Panc1 (cell line): ENCODE data around the gene GOLGA3. TPM values are rescaled to one million over a fixed set of nuclear protein-coding genes. Genes with fewer than 3 reads are reported as not detected.

Experiments
- ATAC-seq: fragments of 200-7000 bp; cut with Tn5 transposase; 2 replicates; pipeline ENCODE4 v1.9.1; 2020; ENCODE audit warnings: mild to moderate bottlenecking, moderate library complexity
- BruUV-seq: library from RNA; stranded (reverse); fragments of 400-500 nt; replicated peaks from 2 replicates; lab custom pipeline; 2021; lab: Mats Ljungman, UMichigan
- CTCF ChIA-PET: fragments of 300-600 bp; sonication (Branson Sonifier 250); formaldehyde crosslinking; loops from one replicate; lab custom pipeline; 2022; ENCODE audit warnings: antibody characterized with exemption; lab: Charles Lee
- POLR2A ChIA-PET: fragments of 300-600 bp; sonication (Branson Sonifier 250); formaldehyde crosslinking; loops from one replicate; lab custom pipeline; 2022; ENCODE audit warnings: antibody characterized with exemption; lab: Charles Lee
- DNase-seq: peaks from one replicate; pipeline ENCODE4 v3.0.0-alpha.2; 2010; ENCODE audit warnings: low read depth, low spot score
- H3K27ac ChIP-seq: 2 replicates; pipeline ENCODE4 v1.5.1; 2011; ENCODE audit warnings: mild to moderate bottlenecking, low read length, inconsistent platforms
- H3K27me3 ChIP-seq: fragments of 200-500 bp; sonication (Bioruptor generic); 2 replicates; pipeline ENCODE4 v1.6.0; 2014; ENCODE audit warnings: low read length, inconsistent platforms; ENCODE audit not compliant: control insufficient read depth, insufficient read depth
- H3K36me3 ChIP-seq: fragments of 200-500 bp; sonication (Bioruptor generic); 2 replicates; pipeline ENCODE4 v1.5.1; 2014; ENCODE audit warnings: inconsistent platforms, mild to moderate bottlenecking, low read length, moderate library complexity; ENCODE audit not compliant: control insufficient read depth, insufficient read depth
- H3K4me1 ChIP-seq: 2 replicates; pipeline ENCODE4 v1.5.1; 2011; ENCODE audit warnings: inconsistent platforms, mild to moderate bottlenecking, low read length, moderate library complexity; ENCODE audit not compliant: control insufficient read depth, insufficient read depth
- H3K4me3 ChIP-seq, 2 experiments: 2 replicates each; pipeline ENCODE4 v1.5.1; 2011 to 2012; ENCODE audit warnings: low read depth in 2 of 2, low read length in 2 of 2, mild to moderate bottlenecking in 2 of 2, inconsistent platforms in 1 of 2, moderate library complexity in 1 of 2
- H3K9me3 ChIP-seq: fragments of 200-500 bp; sonication (Bioruptor generic); 2 replicates; pipeline ENCODE4 v1.5.1; 2014; ENCODE audit warnings: low read depth, mild to moderate bottlenecking, inconsistent platforms, low read length, moderate library complexity; ENCODE audit not compliant: control insufficient read depth, insufficient read depth
- POLR2AphosphoS5 ChIP-seq: IDR thresholded peaks from 2 replicates; pipeline ENCODE4 v1.6.1; 2012; ENCODE audit warnings: mild to moderate bottlenecking, low read depth, low read length, moderate library complexity
- SIN3A ChIP-seq: IDR thresholded peaks from 2 replicates; pipeline ENCODE4 v1.6.1; 2012; ENCODE audit warnings: low read depth, mild to moderate bottlenecking, low read length, moderate library complexity, borderline replicate concordance; ENCODE audit not compliant: insufficient read depth
- TCF7L2 ChIP-seq: IDR thresholded peaks from 2 replicates; pipeline ENCODE4 v1.6.1; 2011; ENCODE audit warnings: mild to moderate bottlenecking, low read depth, low read length, inconsistent platforms
- in situ Hi-C: cut with HindIII; loops from 2 replicates; pipeline ENCODE4 v1.10.0; 2016; ENCODE audit warnings: low sequenced_read_pairs, low pct_unique_long_range_greater_than_20kb
- intact Hi-C: fragments of 100-400 bp; cut with micrococcal nuclease; formaldehyde crosslinking; loops from one replicate; pipeline ENCODE4 v1.10.0; 2022; ENCODE audit not compliant: unreplicated experiment
- total RNA-seq: library from RNA; stranded (reverse); gene quantifications from one replicate; pipeline ENCODE4 v1.2.1, GENCODE V29; 2021; ENCODE audit not compliant: unreplicated experiment
- TF ChIP-seq, protein P1 (sequence below), 2 experiments: IDR thresholded peaks; 2 replicates each; pipeline ENCODE4 v1.6.1; 2011 to 2012; ENCODE audit warnings: low read depth in 2 of 2, control low read depth in 1 of 2, low read length in 1 of 2, mild to moderate bottlenecking in 1 of 2, moderate library complexity in 1 of 2; ENCODE audit not compliant: insufficient read depth in 1 of 2
- TF ChIP-seq, protein P2 (sequence below): fragments of 450-650 bp; IDR thresholded peaks from 2 replicates; pipeline ENCODE4 v1.5.1; 2017; ENCODE audit warnings: mild to moderate bottlenecking

The GOLGA3 gene
- total RNA-seq, 1 experiment from 2014 or later: 61.1 TPM

GRCh38 chr12:132723015-132723763, 105.5 kb downstream of the GOLGA3 start:
- DNase-seq: no peak
- TF ChIP-seq TCF7L2 (0 out of 2 replicates have a peak, but pooled peaks have one; percentile 28), SIN3A (no peak)
- TF ChIP-seq, protein P1, sequence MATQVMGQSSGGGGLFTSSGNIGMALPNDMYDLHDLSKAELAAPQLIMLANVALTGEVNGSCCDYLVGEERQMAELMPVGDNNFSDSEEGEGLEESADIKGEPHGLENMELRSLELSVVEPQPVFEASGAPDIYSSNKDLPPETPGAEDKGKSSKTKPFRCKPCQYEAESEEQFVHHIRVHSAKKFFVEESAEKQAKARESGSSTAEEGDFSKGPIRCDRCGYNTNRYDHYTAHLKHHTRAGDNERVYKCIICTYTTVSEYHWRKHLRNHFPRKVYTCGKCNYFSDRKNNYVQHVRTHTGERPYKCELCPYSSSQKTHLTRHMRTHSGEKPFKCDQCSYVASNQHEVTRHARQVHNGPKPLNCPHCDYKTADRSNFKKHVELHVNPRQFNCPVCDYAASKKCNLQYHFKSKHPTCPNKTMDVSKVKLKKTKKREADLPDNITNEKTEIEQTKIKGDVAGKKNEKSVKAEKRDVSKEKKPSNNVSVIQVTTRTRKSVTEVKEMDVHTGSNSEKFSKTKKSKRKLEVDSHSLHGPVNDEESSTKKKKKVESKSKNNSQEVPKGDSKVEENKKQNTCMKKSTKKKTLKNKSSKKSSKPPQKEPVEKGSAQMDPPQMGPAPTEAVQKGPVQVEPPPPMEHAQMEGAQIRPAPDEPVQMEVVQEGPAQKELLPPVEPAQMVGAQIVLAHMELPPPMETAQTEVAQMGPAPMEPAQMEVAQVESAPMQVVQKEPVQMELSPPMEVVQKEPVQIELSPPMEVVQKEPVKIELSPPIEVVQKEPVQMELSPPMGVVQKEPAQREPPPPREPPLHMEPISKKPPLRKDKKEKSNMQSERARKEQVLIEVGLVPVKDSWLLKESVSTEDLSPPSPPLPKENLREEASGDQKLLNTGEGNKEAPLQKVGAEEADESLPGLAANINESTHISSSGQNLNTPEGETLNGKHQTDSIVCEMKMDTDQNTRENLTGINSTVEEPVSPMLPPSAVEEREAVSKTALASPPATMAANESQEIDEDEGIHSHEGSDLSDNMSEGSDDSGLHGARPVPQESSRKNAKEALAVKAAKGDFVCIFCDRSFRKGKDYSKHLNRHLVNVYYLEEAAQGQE (IDR thresholded peaks at IDR 0.05; ENCODE audit: insufficient read depth in 1 of 2, low read depth in 2 of 2, low read length in 1 of 2): no peak
- H3K9me3 ChIP-seq: no peaks in the 10 kb centered on the region
- peak overlapping the region; percentile 13 for H3K27ac ChIP-seq
- intact Hi-C loops (no loop called here), in situ Hi-C loops (no loop called here)
- no peak overlapping the region for H3K4me3 ChIP-seq
- CTCF ChIA-PET: no interaction called here
- BruUV-seq: no TSS peak
- peak; percentile 52 for ATAC-seq
- H3K4me1 ChIP-seq: peaks cover 8% of the 10 kb centered on the region
- H3K27me3 ChIP-seq: no peaks in the 10 kb centered on the region
- peaks cover 27% of the 10 kb centered on the region for H3K36me3 ChIP-seq
- POLR2A ChIA-PET: no interaction called here

DNA sequence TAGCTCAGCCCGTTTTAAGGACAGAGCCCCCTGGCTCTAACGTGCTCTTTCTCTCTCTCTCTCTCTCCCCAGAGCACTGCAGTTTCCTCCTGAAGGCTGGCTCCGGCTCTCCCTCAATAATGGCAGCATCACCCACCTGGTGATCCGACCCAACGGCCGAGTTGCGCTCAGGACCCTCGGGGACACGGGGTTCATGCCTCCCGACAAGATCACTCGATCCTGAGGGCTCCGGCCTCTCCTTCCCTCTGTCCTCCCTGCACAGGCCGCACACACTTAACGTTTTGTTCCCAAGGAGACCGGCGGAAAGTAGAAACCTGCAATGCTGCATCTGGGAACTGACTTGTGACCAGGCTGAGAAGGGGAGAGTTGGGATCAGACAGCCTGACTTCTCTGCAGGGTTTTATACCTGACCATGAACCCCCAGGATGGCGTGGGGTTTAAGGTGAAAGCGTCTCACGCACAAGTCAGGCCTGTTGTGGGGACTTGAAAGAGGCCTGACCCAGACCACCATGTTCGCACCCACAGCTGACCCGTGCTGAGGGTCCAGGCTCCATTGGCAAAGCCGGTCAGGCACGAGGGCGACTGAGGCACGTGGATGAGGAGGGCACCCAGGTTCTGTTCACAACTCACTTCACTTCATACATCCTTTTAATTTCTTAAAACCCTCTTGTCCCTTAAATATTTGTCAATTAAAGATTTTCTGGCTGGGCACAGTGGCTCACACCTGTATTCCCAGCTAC, 107.9 kb downstream of the GOLGA3 start:
- TF ChIP-seq, protein P1 (IDR thresholded peaks at IDR 0.05; ENCODE audit: insufficient read depth in 1 of 2, low read depth in 2 of 2, low read length in 1 of 2): no peak
- TF ChIP-seq, protein P2, sequence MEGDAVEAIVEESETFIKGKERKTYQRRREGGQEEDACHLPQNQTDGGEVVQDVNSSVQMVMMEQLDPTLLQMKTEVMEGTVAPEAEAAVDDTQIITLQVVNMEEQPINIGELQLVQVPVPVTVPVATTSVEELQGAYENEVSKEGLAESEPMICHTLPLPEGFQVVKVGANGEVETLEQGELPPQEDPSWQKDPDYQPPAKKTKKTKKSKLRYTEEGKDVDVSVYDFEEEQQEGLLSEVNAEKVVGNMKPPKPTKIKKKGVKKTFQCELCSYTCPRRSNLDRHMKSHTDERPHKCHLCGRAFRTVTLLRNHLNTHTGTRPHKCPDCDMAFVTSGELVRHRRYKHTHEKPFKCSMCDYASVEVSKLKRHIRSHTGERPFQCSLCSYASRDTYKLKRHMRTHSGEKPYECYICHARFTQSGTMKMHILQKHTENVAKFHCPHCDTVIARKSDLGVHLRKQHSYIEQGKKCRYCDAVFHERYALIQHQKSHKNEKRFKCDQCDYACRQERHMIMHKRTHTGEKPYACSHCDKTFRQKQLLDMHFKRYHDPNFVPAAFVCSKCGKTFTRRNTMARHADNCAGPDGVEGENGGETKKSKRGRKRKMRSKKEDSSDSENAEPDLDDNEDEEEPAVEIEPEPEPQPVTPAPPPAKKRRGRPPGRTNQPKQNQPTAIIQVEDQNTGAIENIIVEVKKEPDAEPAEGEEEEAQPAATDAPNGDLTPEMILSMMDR: no peak
- TF ChIP-seq SIN3A (no peak), TCF7L2 (no peak), POLR2AphosphoS5 (no peak)
- Histone ChIP-seq H3K27me3 (no peaks in the 10 kb centered on the region), H3K36me3 (peaks cover 14% of the 10 kb centered on the region), H3K4me1 (peaks cover 8% of the 10 kb centered on the region), H3K9me3 (no peaks in the 10 kb centered on the region), H3K27ac (no peak overlapping the region), H3K4me3 (no peak overlapping the region)
- no peak for ATAC-seq
- intact Hi-C loops (no loop called here), in situ Hi-C loops (no loop called here)
- no peak for DNase-seq
- ChIA-PET POLR2A (interaction anchor here (0.7 kb wide), 1 partner anchor 293 kb away, joined by 11 read pairs; no protein-coding TSS in a partner anchor), CTCF (no interaction called here)
- TSS peak; percentile 86 for BruUV-seq
